Muscle layer of colon (tissue), 2 donors: ENCODE results near the gene BTBD2.

Experiments used
- H3K27ac ChIP-seq: one replicate; pipeline ENCODE4 v1.7.0; 2013; ENCODE audit warnings: low read depth, mild to moderate bottlenecking, low read length, moderate library complexity
- H3K27me3 ChIP-seq, 2 donors: one replicate each; pipeline ENCODE4 v1.7.0; 2013; ENCODE audit warnings: low read length in 2 of 2, mild to moderate bottlenecking in 2 of 2; ENCODE audit not compliant: insufficient read depth in 2 of 2, control insufficient read depth in 1 of 2
- H3K36me3 ChIP-seq: one replicate; pipeline ENCODE4 v1.7.0; 2013; ENCODE audit warnings: mild to moderate bottlenecking, low read length; ENCODE audit not compliant: insufficient read depth
- H3K4me1 ChIP-seq: one replicate; pipeline ENCODE4 v1.7.0; 2013; ENCODE audit warnings: mild to moderate bottlenecking, low read length; ENCODE audit not compliant: insufficient read depth
- H3K4me3 ChIP-seq, 2 donors: one replicate each; pipeline ENCODE4 v1.7.0; 2013; ENCODE audit warnings: low read length in 2 of 2, low read depth in 1 of 2, mild to moderate bottlenecking in 1 of 2, moderate library complexity in 1 of 2
- H3K9ac ChIP-seq: one replicate; pipeline ENCODE4 v1.7.0; 2013; ENCODE audit warnings: low read length
- H3K9me3 ChIP-seq: one replicate; pipeline ENCODE4 v1.7.0; 2013; ENCODE audit warnings: mild to moderate bottlenecking, low read length
- donor health status: abdominal sarcoma.
- donor health status: Adenocarcinoma of cecum.

BTBD2 gene

DNA sequence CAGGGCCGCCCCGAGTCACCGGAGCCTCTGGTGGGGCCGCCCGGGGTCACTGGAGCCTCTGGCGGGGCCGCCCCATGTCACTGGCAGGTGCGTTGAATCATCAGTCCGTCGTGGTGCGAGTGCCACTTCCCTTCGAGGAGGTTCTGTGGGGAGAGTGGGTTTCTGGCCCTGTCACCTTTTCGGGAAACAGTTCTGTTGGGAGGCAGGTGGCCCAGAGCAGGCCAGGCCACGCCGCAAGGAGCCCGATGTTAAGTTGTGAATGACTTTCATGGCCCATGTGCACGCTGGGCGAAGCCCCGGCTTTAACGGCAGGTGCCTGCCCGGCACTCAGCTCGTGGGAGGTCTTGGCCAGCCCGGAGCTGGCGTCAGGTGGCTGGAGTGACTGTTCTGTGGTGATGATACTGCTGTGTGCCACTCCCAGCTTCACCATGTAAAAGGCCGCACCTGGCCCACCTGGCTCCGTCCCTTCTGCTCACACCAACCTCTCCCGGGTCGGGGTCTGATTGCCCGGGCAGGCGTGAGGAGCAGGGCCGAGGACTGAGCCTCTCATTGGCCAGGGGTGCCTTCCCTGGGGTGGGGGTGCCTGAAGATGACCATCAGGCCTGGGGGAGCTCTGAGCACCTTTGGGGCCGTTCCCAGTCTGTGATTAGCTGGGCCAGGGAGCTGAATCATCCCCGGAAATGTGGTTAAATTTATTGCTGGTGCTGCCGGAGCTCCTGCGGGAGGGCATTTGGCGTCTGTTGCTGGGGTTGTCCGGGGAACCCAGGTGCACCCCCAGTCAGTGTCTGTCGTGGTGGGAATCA, 45.3 kb downstream of the BTBD2 start:
- no peaks in the 10 kb centered on the region for H3K4me1 ChIP-seq
- no peaks in the 10 kb centered on the region for H3K36me3 ChIP-seq
- H3K4me3 ChIP-seq: no peak overlapping the region
- H3K9me3 ChIP-seq: no peaks in the 10 kb centered on the region
- H3K9ac ChIP-seq: no peak overlapping the region
- no peaks in the 10 kb centered on the region for H3K27me3 ChIP-seq
- no peak overlapping the region for H3K27ac ChIP-seq

DNA sequence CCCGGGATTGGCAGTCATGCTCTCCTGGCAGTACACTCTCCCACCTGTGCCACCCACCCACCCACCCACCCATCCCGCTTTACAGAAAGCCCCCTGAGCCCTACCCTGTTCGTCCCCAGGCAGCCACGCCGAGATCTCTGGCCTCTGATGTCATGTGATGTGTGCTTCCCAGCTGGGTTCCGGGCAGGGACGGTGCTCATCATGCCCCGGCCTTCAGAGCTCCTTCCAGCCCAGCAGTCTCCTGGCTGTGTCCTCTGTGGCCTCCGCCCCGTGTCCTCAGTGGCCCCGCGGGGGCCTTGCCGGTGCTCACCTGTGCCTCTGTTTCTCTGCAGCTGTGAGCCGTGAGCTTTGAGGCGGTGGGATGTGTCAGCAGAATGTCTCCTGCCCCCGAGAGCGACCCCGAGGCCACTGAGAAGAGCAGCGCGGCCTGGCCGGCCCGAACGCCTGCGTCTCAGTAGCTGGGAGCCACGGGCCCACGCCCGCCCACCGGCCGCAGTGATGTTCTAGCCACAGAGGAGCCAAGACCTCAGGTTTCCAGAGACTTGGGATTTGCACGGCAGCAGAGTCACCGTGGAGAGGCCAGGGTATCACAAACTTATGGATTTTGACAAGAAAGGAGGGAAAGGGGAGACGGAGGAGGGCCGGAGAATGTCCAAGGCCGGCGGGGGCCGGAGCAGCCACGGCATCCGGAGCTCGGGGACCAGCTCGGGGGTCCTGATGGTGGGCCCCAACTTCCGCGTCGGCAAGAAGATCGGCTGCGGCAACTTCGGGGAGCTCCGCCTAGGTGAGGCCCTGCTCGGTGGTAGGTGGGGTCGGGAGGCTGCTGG, 46.1 kb downstream of the BTBD2 start:
- Histone ChIP-seq H3K36me3 (no peaks in the 10 kb centered on the region), H3K27ac (no peak overlapping the region), H3K27me3 (no peaks in the 10 kb centered on the region), H3K9ac (no peak overlapping the region), H3K4me3 (no peak overlapping the region), H3K9me3 (no peaks in the 10 kb centered on the region), H3K4me1 (no peaks in the 10 kb centered on the region)

DNA sequence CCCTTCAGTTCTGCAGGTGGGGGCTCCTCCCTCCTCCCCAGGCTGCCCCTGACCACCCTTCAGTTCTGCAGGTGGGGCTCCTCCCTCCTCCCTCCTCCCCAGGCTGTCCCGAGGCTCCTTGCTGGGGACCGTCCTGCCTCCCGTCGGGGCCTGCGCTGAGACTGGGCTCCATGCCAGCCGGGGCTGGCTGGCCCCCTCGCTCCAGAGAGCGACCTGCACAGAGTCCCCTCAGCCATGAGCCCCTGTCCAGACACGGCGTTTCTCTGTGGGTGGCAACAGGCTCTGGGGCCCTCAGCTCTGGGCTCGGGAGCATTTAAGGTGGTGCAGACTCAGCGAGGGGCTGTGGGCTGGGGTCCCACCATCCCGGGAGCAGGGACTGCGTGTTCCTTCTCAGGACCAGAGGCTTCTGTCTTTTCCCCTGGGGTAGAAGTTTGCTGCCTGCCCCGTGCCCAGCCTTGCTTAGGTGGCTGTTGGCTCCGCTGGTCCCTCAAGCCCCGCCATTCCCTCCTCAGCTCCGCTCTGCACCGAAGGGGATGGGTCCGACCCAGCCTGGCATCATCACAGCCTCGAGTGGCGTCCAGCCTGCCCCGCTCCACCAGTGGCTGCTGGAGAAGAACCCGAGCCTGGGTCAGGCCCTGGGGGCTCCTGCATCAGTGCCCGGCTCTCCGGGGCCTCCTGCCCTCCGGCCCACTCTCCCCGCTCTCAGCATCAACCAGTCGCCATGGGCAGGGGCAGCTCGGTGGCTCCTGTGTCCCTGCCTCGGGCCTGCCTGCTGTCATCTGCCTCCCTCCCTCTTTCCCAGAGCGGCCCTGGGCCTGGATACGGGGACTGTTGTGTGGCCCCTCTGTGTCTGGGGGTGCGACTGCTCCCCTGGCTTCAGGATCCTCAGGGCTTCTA, 47.0 kb downstream of the BTBD2 start:
- H3K9me3 ChIP-seq: no peaks in the 10 kb centered on the region
- no peak overlapping the region for H3K9ac ChIP-seq
- no peaks in the 10 kb centered on the region for H3K36me3 ChIP-seq
- no peaks in the 10 kb centered on the region for H3K4me1 ChIP-seq
- no peak overlapping the region for H3K27ac ChIP-seq
- no peaks in the 10 kb centered on the region for H3K27me3 ChIP-seq
- no peak overlapping the region for H3K4me3 ChIP-seq

DNA sequence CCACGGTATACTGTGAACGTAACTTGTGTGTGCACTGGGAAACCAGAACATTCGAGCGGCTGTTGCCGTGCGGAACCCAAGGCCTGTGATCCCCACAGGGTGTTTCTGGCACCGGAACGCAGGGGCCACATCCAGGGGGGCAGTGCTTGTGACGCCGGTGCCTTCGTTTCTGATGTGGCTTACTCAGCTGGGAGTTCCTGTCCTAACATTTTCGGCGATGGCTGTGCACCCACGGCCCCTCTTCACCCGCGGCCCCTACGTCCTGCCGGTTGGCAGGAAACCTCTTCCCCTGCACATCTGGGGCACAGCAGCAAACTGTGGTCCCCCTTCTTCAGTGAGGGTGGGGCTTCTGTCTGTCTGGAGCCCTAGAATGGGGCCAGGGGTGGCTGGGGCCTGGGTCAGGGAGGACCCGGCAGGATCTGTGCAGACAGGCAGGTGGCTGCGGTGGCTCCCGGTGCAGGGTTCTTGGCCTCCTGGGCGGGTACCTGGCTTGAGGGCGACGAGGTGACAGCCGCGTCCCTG, 48.4 kb downstream of the BTBD2 start:
- Histone ChIP-seq H3K36me3 (no peaks in the 10 kb centered on the region), H3K9ac (no peak overlapping the region), H3K27ac (no peak overlapping the region), H3K4me3 (no peak overlapping the region), H3K4me1 (no peaks in the 10 kb centered on the region), H3K9me3 (no peaks in the 10 kb centered on the region), H3K27me3 (no peaks in the 10 kb centered on the region)

DNA sequence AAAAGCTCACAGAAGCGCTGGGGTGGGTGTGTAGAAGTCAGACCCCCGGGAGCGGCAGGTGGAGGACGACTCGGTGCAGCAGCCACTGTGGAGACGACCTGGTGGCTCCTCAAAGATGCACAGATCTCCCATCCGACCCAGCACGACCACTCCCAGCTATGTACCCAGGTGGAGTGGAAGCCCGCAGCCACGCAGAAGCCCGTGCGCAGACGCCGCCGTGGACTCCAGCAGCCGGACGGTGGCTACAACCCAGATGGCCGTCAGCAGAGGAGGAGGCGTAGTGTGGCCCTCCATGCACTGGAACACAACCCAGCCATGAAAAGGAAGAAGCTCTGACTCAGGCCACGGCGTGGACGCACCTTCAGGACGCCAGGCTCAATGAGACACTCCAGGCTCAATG, 52.8 kb downstream of the BTBD2 start:
- H3K4me1 ChIP-seq: no peaks in the 10 kb centered on the region
- H3K9ac ChIP-seq: no peak overlapping the region
- no peak overlapping the region for H3K27ac ChIP-seq
- no peaks in the 10 kb centered on the region for H3K9me3 ChIP-seq
- H3K36me3 ChIP-seq: no peaks in the 10 kb centered on the region
- H3K27me3 ChIP-seq: no peaks in the 10 kb centered on the region
- H3K4me3 ChIP-seq: no peak overlapping the region

DNA sequence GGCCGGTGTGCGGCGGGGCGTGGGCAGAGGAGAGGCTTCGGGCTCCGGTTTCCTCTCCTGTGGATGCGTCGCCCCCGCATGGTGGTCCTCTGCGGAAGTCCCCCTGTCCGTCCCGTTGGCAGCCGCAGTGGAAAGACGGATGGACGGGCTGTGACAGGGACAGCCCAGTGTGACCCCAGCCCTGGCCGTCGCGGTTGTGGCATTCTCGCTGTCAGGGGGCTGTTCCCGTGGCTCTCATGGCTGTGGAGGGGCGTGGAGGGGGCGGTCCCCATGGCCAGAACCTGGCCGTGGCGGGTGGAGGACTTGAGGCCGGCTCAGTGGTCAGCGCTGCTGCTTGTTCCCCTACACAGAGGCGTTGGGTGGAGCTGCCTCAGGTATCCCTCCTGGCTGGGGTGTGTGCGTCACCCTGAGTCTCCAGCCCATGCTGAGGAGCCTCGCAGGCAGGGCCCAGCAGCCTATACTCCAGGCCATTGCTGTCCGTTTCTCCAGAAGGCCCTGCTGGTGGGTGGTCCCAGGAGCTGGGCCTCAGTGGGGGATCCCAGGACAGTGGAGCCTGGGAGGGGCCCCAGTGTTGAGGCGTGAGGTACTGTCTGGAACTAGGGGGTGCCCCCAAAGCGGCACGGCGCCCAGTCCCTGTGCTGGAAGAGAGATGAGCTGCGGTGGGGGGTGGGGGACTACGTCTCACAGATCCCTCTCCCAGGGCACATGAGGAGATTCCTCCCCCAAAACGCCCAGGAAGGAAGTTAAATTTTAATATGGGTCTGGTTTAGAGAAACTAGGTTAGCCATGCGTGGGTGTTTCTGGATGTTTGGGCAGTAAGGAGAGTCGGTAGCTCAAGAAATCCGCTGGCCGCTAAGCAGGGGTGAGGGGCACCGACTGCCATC, 54.3 kb downstream of the BTBD2 start:
- H3K9me3 ChIP-seq: no peaks in the 10 kb centered on the region
- no peak overlapping the region for H3K27ac ChIP-seq
- no peak overlapping the region for H3K4me3 ChIP-seq
- H3K4me1 ChIP-seq: peaks cover 8% of the 10 kb centered on the region
- no peaks in the 10 kb centered on the region for H3K36me3 ChIP-seq
- no peaks in the 10 kb centered on the region for H3K27me3 ChIP-seq
- no peak overlapping the region for H3K9ac ChIP-seq

DNA sequence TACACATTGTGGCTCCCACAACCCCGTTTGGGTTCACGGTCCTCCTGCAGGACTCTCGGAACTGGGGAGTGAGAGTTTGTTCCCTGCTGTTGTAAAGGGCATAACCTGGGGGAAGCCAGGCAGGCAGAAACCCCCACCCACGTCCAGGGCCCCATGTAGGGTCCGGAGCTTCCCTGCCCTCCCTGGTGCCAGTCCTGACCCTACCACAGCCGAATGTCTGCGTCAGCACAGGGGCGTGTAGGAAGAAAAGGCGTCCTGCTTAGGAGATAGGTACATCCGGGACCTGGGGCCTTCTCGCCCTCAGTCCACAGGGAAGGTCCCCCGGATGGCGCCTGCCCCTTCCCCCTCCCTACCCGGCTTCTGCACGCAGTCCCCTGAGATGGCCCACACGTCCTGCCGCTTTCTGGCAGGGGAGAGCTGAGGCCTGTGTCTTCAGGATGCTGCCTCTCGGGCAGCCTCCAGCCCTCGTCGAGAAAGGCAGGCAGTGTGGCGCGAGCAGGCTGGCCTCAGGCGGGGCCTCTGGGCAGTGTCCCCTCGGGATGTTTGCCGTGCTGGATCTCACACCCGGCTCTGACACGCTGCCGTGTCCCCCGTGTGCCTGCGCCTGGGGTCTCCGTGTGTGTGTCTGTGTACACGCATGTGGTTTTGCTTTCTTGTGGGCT, 55.5 kb downstream of the BTBD2 start:
- no peaks in the 10 kb centered on the region for H3K27me3 ChIP-seq
- H3K4me3 ChIP-seq: no peak overlapping the region
- peaks cover 8% of the 10 kb centered on the region for H3K4me1 ChIP-seq
- H3K9me3 ChIP-seq: no peaks in the 10 kb centered on the region
- no peak overlapping the region for H3K27ac ChIP-seq
- H3K36me3 ChIP-seq: no peaks in the 10 kb centered on the region
- no peak overlapping the region for H3K9ac ChIP-seq

DNA sequence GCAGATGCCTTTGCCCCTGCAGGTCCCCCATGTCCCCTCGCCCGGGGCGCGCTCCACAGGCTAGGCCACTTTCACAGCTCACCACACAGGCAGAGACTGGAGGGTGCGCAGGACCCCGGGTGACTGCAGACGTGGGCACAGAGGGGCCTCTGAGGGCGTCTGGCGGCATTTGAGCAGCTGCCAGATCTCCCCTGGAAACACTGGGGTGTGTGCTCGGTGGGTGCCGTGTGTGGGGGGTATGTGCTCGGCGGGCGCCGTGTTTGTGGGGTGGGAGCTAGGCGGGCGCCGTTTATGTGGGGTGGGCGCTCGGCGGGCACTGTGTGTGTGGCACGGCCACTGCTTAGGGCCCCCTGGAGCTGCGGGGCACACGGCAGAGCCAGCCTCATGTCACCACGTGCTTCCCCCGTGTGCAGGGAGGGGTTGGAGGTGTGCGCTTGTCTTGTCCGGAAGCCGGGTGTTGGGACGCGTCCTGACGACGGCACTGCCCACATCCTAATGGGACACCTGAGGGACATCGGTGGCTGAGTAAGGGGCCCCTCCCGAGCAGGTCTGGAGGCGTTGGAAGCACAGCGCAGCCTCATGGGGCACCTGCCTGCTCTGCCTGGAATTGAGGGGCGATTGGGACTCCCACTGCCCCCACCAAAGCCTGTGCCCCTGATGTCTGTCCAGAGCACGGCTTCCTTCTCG, 57.8 kb downstream of the BTBD2 start:
- Histone ChIP-seq H3K4me3 (peak overlapping the region in 1 of 2 donors; percentile 23), H3K36me3 (no peaks in the 10 kb centered on the region), H3K4me1 (peaks cover 8% of the 10 kb centered on the region), H3K27ac (peak overlapping the region; percentile 52), H3K27me3 (no peaks in the 10 kb centered on the region), H3K9me3 (no peaks in the 10 kb centered on the region), H3K9ac (no peak overlapping the region)

DNA sequence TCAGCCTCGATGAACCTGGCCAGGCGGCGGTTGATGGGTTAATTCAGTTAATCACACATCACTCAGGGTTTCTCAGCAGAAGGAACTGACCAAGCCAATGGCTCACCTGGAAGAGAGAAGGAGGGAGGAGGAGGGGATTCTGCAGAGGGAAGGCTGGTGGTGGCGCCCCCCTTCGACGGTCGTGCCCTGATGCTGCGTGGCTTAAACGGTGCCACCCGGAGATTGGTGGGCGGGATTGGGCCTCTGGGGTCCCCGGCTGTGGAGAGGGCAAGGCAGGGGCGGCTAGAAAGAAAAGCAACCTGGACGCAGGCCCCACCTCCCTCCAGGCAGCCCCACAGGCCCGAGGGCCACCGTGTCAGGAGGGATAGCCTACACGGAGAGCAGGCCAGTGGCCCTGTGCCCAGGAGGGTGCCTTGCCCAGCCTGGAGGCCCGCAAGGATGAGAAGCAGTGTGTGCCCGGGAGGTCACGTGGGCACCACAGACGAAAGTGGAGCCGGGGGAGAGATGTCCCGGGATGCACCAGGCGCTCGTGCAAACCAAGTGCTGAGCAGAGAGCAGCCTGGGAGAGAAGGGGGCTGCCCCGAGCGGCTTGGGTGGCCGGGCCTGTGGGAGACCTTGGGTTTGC, 58.5 kb downstream of the BTBD2 start:
- H3K27me3 ChIP-seq: no peaks in the 10 kb centered on the region
- peak overlapping the region in 1 of 2 donors; percentile 23 for H3K4me3 ChIP-seq
- H3K9me3 ChIP-seq: no peaks in the 10 kb centered on the region
- peak overlapping the region; percentile 52 for H3K27ac ChIP-seq
- no peaks in the 10 kb centered on the region for H3K36me3 ChIP-seq
- H3K4me1 ChIP-seq: peaks cover 8% of the 10 kb centered on the region
- no peak overlapping the region for H3K9ac ChIP-seq
